HG02970 (cell line): Measurements from ENCODE around the gene WDR41.
A peak's percentile ranks its signal among the peaks of the same experiment; 100 is the strongest.
"Not testable (repeated sequence)": the region's sequence is repeated elsewhere in the genome, so short reads cannot be mapped to it uniquely, and the experiment has no call there.

Experiments
- ATAC-seq: cut with Tn5 transposase; IDR thresholded peaks from one replicate; pipeline ENCODE4 v1.9.1; 2021; ENCODE audit warnings: mild to moderate bottlenecking, moderate library complexity, moderate number of reproducible peaks; ENCODE audit not compliant: unreplicated experiment, low FRiP score

The WDR41 gene

GRCh38 chr5:77491783-77492652 is at the start of gene WDR41:
WDR41 (minus strand) TSS chr5:77492316; CDS start chr5:77492220, 96 bp downstream.
- peak; percentile 89 for ATAC-seq

GRCh38 chr5:77531297-77531696 is 39.2 kb upstream of the WDR41 start:
- no peak for ATAC-seq

GRCh38 chr5:77518304-77518703 is 26.2 kb upstream of the WDR41 start:
- no peak for ATAC-seq

- ATAC-seq, result no peak
Observed at GRCh38 chr5:77514457-77514856, 22.3 kb upstream of the WDR41 start.

DNA sequence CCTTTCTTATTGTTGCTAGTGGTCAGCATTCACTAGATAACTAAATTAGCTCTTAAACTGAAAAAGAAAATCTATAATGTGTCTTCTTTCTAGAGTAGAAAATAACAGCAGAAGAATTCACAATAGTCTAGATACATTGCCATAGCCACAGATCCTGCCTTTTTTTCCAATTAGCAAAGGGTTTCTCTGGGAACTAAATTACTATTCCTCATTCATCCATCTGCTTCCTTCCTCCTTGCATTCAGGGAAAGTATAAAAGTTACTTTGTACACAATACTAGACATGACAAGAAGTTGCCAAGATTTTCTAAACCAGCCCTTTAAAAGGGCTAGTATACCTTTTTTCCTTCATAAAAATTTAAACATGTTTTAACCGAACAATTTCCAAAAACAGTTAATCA is 21.2 kb upstream of the WDR41 start:
- ATAC-seq, result no peak

DNA sequence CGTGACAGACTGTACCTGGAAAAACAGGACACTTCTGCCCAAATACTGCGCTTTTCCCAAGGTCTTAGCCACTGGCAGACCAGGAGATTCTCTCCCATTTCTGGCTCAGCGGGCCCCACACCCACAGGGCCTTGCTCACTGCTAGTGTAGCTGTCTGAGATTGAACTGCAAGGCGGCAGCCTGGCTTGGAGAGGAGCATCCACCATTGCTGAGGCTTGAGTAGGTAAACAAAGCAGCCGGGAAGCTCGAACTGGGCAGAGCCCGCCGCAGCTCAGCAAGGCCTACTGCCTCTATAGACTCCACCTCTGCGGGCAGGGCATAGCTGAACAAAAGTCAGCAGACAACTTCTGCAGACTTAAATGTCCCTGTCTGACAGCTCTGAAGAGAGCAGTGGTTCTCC is 9.0 kb upstream of the WDR41 start:
- ATAC-seq, result not testable (repeated sequence)

DNA sequence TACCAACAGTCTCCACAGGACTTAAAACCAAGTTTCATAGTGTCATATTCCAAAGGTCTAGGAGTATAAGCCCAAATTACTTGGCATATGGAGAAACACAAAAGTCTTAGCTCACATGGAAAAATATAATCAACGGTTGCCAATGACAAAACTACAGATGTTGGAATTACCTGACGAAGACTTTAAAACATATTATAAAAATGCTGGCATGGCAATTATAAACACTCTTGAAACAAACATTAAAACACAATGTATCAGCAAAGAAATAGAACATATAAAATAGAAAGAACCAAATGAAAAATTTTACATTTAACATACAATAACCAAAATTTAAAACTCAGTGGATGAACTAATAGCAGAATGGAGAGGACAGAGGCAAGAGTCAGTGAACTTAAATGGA is 7.9 kb upstream of the WDR41 start:
- no peak for ATAC-seq

- ATAC-seq, result no peak
Observed at GRCh38 chr5:77499441-77499840, 7.3 kb upstream of the WDR41 start.

- no peak for ATAC-seq
Observed at GRCh38 chr5:77498952-77499351, 6.8 kb upstream of the WDR41 start.

DNA sequence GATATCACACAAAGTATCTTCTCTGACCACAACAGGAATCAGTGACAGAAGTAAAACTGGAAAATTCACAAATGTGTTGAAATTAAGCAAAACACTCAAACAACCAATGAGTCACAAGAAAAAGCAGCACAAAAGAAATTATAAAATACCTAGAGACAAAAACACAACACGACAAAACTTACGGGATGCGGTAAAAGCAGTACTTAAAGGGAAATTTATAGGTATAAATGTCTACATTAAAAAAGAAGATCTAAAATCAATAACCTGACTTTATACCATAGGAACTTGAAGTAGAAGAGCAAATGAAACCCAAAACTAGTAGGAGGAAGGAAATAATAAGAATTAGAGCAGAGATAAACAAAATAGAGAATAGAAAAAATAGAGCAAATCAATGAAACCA is 2.8 kb upstream of the WDR41 start:
- ATAC-seq, result no peak

GRCh38 chr5:77492653-77493000 is 511 bp upstream of the WDR41 start:
- no peak for ATAC-seq

DNA sequence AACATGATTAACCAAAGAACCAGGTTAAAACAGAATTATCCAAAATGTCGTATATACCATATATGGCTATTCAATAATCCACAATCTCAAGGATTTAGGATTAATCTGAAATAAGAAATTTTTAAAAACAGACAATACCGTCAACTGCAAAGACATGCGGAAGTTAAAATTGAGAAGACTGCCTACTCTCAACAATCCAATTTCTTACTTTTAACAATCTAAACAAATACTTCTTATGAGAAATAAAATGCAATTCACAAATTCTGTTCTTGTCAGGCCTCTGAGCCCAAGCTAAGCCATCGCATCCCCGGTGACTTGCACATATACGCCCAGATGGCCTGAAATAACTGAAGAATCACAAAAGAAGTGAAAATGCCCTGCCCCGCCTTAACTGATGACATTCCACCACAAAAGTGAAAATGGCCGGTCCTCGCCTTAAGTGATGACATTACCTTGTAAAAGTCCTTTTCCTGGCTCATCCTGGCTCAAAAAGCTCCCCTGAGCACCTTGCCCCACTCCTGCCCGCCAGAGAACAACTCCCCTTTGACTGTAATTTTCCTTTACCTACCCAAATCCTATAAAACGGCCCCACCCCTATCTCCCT is 1.3 kb downstream of the WDR41 start:
- not testable (repeated sequence) for ATAC-seq

- ATAC-seq, result no peak
Observed at GRCh38 chr5:77486344-77486962, 5.7 kb downstream of the WDR41 start.

DNA sequence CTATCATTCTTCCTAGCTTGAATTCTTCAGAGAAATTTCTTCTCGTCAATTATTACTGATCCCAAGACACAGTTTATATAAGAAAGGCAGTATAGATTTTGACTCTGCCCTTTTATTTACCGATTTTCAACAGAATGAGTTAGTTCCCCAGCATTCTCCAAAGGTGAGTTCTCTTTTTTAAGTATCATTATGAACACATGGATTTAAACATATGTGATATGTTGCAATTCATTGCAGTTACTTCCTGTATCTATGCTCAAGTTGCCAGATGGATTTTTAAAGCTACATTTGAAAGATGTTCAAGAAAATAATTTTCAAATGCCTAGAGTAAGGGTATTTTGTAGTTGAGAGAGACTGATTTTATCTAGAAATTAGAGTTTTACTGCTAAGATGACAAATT is 8.4 kb downstream of the WDR41 start:
- ATAC-seq, result no peak

- not testable (repeated sequence) for ATAC-seq
Observed at GRCh38 chr5:77475041-77475440, 17.1 kb downstream of the WDR41 start.

- not testable (repeated sequence) for ATAC-seq
Observed at GRCh38 chr5:77468875-77469274, 23.2 kb downstream of the WDR41 start.

GRCh38 chr5:77463905-77464304 is 28.2 kb downstream of the WDR41 start:
- ATAC-seq, result no peak

DNA sequence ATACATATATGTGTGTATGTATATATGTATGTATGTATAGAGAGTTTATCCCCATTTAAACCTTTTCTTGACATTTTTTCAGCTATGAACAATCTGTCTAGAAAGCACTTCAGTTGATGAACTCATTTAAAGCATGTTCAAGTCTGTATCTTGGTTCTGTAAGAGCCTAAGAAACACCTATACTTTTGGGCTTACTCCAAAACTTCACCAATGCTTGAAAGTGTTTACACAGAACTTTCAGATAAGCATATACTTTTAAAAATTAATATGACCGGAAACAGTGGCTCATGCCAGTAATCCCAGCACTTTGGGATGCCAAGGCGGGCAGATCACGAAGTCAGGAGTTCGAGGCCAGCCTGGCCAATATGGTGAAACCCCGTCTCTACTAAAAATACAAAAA is 30.8 kb downstream of the WDR41 start:
- no peak for ATAC-seq

DNA sequence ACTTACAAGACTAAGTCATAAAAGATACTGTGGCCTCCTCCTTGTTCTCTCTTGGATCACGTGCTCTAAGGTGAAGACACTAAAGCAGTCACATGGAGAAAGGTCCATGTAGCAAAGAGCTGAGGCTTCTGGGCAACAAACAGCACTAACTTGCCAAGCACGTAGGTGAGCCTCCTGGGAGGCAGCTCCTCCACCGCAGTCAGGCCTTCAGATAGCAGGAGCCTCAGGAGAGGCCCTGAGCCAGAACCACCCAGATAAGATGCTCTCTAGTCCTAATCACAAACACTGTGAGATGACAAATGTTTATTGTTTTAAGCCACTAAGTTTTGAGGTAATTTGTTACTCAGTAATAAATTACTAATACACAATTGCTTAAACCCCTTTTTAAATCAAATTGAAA is 38.0 kb downstream of the WDR41 start:
- ATAC-seq, result no peak

DNA sequence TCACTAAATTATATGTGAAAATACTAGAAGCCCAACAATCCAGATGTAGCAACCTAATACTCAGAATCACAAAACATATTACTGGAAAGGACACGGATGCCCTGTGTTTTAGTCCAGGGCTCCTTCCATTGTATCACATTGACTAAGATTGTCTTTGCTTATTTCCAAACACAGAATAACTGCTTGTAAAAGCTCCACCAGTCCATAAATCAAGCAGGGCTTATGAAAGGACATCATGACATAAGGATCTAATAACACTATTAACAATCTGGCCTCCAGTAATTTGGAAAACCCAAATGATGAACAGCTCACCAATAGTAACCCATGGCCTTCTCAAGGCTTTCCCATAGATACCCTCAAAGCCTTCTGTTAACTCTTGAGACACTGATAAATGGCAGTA is 39.8 kb downstream of the WDR41 start:
- ATAC-seq, result no peak

- no peak for ATAC-seq
Observed at GRCh38 chr5:77449981-77450380, 42.1 kb downstream of the WDR41 start.

GRCh38 chr5:77449277-77449676 is 42.8 kb downstream of the WDR41 start:
- no peak for ATAC-seq
